Measurements from ENCODE around the gene FAR2.

DNA sequence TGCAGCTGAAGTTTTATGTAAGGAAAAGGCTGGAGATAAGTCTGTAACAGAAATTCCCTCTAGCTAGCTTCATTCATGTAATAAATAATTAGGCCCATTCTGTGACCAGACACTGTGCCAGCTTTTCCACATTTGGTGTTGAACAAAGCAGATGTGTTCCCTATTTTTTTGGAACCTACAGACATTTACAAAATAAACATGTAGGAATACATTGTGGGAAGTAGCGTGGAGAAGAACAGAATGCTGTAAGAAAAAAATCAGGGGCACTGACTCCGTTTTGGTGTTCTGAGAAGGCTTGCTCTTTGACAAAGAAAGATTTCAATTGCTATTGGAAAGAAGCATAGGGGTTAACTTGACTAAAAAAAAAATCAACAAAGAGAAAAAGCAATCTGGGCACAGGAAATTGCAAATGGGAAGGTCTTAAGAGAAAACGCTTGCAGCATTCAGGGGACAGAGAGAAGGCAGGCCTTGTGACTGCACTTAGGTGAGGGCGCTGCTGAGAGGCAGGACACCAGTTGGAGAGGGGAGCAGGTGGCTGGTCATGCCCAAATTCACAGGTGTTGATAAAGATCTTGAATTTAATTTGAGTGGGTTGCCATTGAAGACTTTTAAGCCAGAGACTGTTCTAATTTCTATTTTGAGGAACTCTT, 4.0 kb downstream of the FAR2 start:
- no peak for TF ChIP-seq POLR2AphosphoS5 (IDR thresholded peaks at IDR 0.05)
- TF ChIP-seq, protein P1, sequence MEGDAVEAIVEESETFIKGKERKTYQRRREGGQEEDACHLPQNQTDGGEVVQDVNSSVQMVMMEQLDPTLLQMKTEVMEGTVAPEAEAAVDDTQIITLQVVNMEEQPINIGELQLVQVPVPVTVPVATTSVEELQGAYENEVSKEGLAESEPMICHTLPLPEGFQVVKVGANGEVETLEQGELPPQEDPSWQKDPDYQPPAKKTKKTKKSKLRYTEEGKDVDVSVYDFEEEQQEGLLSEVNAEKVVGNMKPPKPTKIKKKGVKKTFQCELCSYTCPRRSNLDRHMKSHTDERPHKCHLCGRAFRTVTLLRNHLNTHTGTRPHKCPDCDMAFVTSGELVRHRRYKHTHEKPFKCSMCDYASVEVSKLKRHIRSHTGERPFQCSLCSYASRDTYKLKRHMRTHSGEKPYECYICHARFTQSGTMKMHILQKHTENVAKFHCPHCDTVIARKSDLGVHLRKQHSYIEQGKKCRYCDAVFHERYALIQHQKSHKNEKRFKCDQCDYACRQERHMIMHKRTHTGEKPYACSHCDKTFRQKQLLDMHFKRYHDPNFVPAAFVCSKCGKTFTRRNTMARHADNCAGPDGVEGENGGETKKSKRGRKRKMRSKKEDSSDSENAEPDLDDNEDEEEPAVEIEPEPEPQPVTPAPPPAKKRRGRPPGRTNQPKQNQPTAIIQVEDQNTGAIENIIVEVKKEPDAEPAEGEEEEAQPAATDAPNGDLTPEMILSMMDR (IDR thresholded peaks at IDR 0.05) = no peak

Measured in upper lobe of left lung (tissue), 4 donors.